NCI-H82 treated with DMSO at 0.1 percent for 48 hours (cell line): ENCODE measurements around the gene DHRS9.
"Not testable (repeated sequence)": the region's sequence is repeated elsewhere in the genome, so short reads cannot be mapped to it uniquely, and the experiment has no call there.

Experiments
- DNase-seq: peaks from one replicate; lab custom pipeline; 2025; ENCODE audit not compliant: unreplicated experiment; lab: John Stamatoyannopoulos, UW

DHRS9 gene

DNA sequence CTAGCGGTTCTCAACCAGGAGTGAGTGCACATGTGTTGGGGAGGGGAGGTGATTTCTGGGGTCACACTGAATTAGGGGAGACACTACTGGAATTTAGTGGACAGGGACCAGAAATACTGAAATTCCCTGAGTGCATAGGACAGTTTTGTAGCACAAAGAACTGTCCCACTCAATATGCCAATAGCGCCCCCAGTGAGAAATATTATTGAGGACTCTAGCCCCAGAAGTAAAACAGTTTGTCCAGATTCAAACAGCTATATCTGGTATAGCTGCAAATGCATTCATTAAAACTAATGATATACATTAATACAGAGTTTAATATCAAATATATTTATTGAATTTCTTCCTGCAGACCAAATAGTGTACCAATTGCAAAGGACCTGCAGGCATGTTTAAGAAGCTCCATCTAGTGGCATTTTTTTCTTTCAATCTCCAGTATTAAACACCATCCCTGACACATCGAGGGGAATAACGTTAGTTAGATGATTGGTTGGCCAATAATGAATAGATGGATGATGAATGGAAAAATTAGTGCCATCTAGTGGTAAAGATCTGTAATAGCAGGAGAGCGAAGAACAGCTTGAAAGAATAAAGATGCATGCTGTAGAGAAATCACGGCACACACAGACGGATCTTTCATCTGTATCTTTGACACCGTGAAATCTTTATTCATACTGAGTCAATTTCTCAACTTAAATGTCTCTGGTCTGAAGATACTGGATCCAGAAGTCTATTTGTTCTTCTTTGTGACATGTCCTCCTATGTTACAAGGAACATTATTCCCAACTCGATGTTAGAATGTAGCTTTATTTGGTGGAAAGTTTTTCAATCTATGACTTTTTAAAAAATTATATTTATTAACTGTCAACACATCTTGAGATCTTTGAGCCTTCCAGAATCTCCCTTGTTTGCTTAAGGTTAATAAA lies 62.5 kb downstream of the DHRS9 start:
- peak; percentile 51 for DNase-seq

DNA sequence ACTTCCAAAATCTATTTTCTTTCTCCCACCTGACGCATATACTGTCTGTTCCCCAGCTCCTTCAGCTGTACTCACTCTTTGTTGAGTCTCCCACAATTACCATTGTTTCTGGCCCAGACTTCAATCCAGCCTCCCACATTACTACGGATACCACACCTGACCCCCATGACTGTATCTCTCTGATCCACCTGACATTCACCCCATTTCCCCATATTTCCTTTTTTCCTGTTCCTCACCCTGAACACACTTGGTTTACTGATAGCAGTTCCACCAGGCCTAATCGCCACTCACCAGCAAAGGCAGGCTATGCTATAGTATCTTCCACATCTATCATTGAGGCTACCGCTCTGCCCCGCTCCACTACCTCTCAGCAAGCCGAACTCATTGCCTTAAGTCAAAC lies 64.9 kb downstream of the DHRS9 start:
- not testable (repeated sequence) for DNase-seq

- DNase-seq = not testable (repeated sequence)
Observed at GRCh38 chr2:169136428-169136827, 67.1 kb downstream of the DHRS9 start.

DNA sequence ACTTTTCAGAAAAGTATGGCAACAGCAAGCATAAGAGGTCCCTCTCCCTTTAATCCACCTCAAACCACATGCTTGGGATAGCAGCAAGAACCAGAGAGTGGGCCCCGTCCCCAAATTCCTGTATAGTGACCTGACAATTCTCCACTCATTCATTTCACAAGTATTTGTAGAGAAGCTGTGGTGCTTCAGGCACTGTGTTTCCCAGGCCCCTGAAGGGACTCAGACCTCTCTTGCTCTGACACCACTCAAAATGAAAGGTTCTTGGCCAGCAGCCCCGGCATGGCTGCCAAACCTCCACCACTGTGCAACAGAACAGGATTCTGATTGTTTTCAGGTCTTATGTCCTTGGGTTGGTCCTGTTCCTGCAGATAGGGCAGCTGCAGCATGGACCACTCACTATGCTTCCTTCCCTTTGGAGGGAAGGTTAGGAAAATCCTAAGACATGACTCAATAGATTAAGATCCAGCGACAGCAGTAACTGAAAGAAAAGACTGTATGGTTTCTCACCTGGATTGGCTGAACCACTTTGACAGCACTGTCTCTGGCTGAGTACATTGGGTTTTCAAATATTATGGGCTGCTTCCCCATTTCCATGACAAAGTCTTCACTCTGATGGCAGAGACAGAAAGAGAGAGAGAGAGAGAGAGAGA lies 67.6 kb downstream of the DHRS9 start:
- no peak for DNase-seq

DNA sequence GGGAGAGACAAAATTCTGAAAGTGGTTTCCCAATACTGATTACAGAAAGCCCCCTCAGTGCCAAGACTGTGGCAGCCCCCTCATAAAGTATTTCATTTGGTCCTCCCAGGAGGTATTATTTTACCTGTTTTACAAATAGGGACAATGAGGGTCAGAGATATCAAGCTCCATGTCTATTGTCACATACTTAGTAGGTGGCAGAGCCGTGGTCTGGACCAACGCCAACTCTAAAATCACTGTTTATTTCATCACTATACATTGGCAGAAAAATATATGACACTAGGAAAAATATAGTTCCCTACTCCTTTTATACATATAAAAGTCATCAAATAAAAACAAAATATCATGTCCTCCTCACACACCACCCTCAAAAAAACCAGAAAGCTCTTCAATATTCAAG lies 68.6 kb downstream of the DHRS9 start:
- DNase-seq = no peak

GRCh38 chr2:169139145-169139544 lies 69.8 kb downstream of the DHRS9 start:
- DNase-seq = no peak

GRCh38 chr2:169139993-169140767 lies 70.8 kb downstream of the DHRS9 start:
- no peak for DNase-seq

GRCh38 chr2:169141713-169142352 lies 72.5 kb downstream of the DHRS9 start:
- no peak for DNase-seq

DNA sequence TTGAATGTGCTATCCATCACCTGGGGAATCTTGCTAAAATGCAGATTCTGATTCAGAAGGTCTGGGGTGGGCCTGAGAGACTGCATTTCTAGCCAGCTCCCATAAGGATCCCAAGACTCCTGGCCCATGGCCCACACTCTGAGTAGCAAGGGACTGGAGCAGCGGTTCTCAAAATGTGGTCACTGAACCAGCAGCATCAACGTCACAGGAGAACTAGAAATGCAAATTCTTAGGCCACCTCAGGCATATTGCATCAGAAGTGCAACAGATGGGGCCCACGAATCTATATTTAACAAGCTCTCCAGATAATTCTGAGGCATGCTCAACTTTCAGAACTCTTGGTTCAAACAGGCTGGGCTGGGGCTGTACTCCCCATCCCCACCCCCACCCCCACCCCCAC lies 74.6 kb downstream of the DHRS9 start:
- no peak for DNase-seq
